Endothelial cell (in vitro differentiated cells): ENCODE results near the gene WEE1. TPM values are rescaled to one million over a fixed set of nuclear protein-coding genes. Genes with fewer than 3 reads are reported as not detected.

Source experiments
- DNase-seq: peaks from one replicate; pipeline ENCODE4 v3.0.0; 2021; ENCODE audit warnings: low spot score
- H3K27ac Mint-ChIP-seq: one replicate; pipeline ENCODE4 v1.8.0; 2021; ENCODE audit warnings: mixed read lengths, inconsistent platforms; ENCODE audit not compliant: unreplicated experiment
- H3K27me3 Mint-ChIP-seq: one replicate; pipeline ENCODE4 v1.8.0; 2021; ENCODE audit warnings: mild to moderate bottlenecking, moderate library complexity, mixed read lengths, inconsistent platforms; ENCODE audit not compliant: unreplicated experiment
- H3K36me3 Mint-ChIP-seq: one replicate; pipeline ENCODE4 v1.8.0; 2021; ENCODE audit warnings: mild to moderate bottlenecking, low read depth, mixed read lengths, inconsistent platforms; ENCODE audit not compliant: unreplicated experiment
- H3K4me1 Mint-ChIP-seq: one replicate; pipeline ENCODE4 v1.8.0; 2021; ENCODE audit warnings: mild to moderate bottlenecking, mixed read lengths, inconsistent platforms; ENCODE audit not compliant: unreplicated experiment
- H3K4me3 Mint-ChIP-seq: one replicate; pipeline ENCODE4 v1.8.0; 2021; ENCODE audit warnings: mild to moderate bottlenecking, mixed read lengths, inconsistent platforms; ENCODE audit not compliant: unreplicated experiment
- H3K9me3 Mint-ChIP-seq: one replicate; pipeline ENCODE4 v1.8.0; 2021; ENCODE audit warnings: mixed read lengths, inconsistent platforms; ENCODE audit not compliant: unreplicated experiment
- CTCF ChIP-seq: fragments of 200-600 bp; sonication (generic); IDR thresholded peaks from one replicate; pipeline ENCODE4 v1.5.0; 2021; ENCODE audit warnings: antibody characterized with exemption; ENCODE audit not compliant: unreplicated experiment
- total RNA-seq: library from RNA; stranded (reverse); fragmentation: NEBNext Ultra II Directional; extraction: Animal tissue kit (Norgen Biotek cat#: 25700); gene quantifications from one replicate; pipeline ENCODE4 v1.2.1, GENCODE V29; 2021; ENCODE audit not compliant: unreplicated experiment

The WEE1 gene
- total RNA-seq, 1 donor from 2014 or later: 24.0 TPM

- Mint-ChIP-seq H3K4me1 (peaks cover 8% of the 10 kb centered on the region), H3K4me3 (no peak overlapping the region), H3K9me3 (no peaks in the 10 kb centered on the region), H3K27me3 (no peaks in the 10 kb centered on the region), H3K27ac (no peak overlapping the region), H3K36me3 (peaks cover 18% of the 10 kb centered on the region)
- TF ChIP-seq CTCF: no peak
- no peak for DNase-seq
Measured at GRCh38 chr11:9580894-9581293, 7.4 kb downstream of the WEE1 start.

- Mint-ChIP-seq H3K36me3 (peaks cover 24% of the 10 kb centered on the region), H3K27ac (no peak overlapping the region), H3K4me1 (peaks cover 2% of the 10 kb centered on the region), H3K4me3 (no peak overlapping the region), H3K9me3 (no peaks in the 10 kb centered on the region), H3K27me3 (no peaks in the 10 kb centered on the region)
- no peak for TF ChIP-seq CTCF
- no peak for DNase-seq
Measured at GRCh38 chr11:9581556-9582161, 8.2 kb downstream of the WEE1 start.

GRCh38 chr11:9590717-9591116 is 17.2 kb downstream of the WEE1 start:
- peaks cover 18% of the 10 kb centered on the region for H3K36me3 Mint-ChIP-seq
- peaks cover 12% of the 10 kb centered on the region for H3K4me1 Mint-ChIP-seq
- no peak overlapping the region for H3K27ac Mint-ChIP-seq
- H3K4me3 Mint-ChIP-seq: no peak overlapping the region
- no peaks in the 10 kb centered on the region for H3K27me3 Mint-ChIP-seq
- no peak for DNase-seq
- H3K9me3 Mint-ChIP-seq: no peaks in the 10 kb centered on the region
- no peak for TF ChIP-seq CTCF

- no peak for DNase-seq
- Mint-ChIP-seq H3K9me3 (no peaks in the 10 kb centered on the region), H3K27ac (no peak overlapping the region), H3K4me3 (no peak overlapping the region), H3K4me1 (peaks cover 12% of the 10 kb centered on the region), H3K27me3 (no peaks in the 10 kb centered on the region), H3K36me3 (no peaks in the 10 kb centered on the region)
- no peak for TF ChIP-seq CTCF
Measured at GRCh38 chr11:9594267-9595046, 21.0 kb downstream of the WEE1 start.

DNA sequence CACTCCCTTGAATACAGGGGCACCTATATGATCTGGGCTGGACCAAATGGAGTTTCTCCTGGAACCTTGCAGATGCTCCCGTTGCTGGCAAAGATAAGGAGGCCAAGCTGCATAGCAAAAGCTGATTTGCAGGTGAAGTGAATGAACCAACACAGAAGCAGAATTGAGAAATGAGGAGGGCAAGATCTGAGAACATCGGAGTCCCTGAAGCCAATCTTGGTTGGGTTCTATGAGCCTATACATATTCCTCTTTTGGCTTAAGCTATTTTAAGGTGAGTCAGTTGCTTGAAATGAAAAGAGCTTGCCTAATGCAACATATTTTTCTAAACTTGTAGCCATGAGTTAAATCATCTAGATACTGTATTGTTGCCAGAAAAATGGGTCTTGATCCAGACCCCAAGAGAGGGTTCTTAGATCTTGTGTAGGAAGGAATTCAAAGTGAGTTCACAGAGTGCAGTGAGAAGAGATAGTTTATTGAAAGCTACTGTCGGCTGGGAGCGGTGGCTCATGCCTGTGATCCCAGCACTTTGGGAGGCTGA is 23.5 kb downstream of the WEE1 start:
- Mint-ChIP-seq H3K4me3 (no peak overlapping the region), H3K36me3 (no peaks in the 10 kb centered on the region), H3K27me3 (no peaks in the 10 kb centered on the region), H3K27ac (no peak overlapping the region), H3K4me1 (peaks cover 28% of the 10 kb centered on the region), H3K9me3 (no peaks in the 10 kb centered on the region)
- no peak for DNase-seq
- no peak for TF ChIP-seq CTCF
